Fibroblast of lung (primary cell): ENCODE data around the gene PSMD1. TPM values are rescaled to one million over a fixed set of nuclear protein-coding genes. Genes with fewer than 3 reads are reported as not detected.

Experiments
- DNase-seq, 2 donors: peaks; one replicate each; pipeline versions ENCODE4 v3.0.0 to v3.0.0-alpha.2; 2010; ENCODE audit warnings: low read depth in 2 of 2
- H2AFZ ChIP-seq: 2 replicates; pipeline ENCODE4 v1.5.1; 2012; ENCODE audit warnings: low read length, control low read depth, inconsistent platforms
- H3K27ac ChIP-seq: 2 replicates; pipeline ENCODE4 v1.5.1; 2011; ENCODE audit warnings: low read length, control low read depth; ENCODE audit not compliant: insufficient read depth
- H3K27me3 ChIP-seq: 2 replicates; pipeline ENCODE4 v1.5.1; 2011; ENCODE audit warnings: mild to moderate bottlenecking, low read length; ENCODE audit not compliant: control insufficient read depth, insufficient read depth
- H3K36me3 ChIP-seq: 2 replicates; pipeline ENCODE4 v1.5.1; 2011; ENCODE audit warnings: low read length; ENCODE audit not compliant: control insufficient read depth, insufficient read depth
- H3K4me1 ChIP-seq: 2 replicates; pipeline ENCODE4 v1.5.1; 2011; ENCODE audit warnings: low read length; ENCODE audit not compliant: control insufficient read depth, insufficient read depth; ENCODE audit errors: extremely low read depth
- H3K4me2 ChIP-seq: 2 replicates; pipeline ENCODE4 v1.5.1; 2011; ENCODE audit warnings: low read length, control low read depth; ENCODE audit not compliant: insufficient read depth; ENCODE audit errors: extremely low read depth
- H3K4me3 ChIP-seq, 4 experiments: fragments of 200-600 bp in 1 of 4; sonication (generic) in 1 of 4; replicated peaks in 1 of 4; 2 replicates each; pipeline ENCODE4 v1.5.1; 2011 to 2016; ENCODE audit warnings: low read length in 4 of 4, low read depth in 3 of 4, mild to moderate bottlenecking in 3 of 4, control low read depth in 2 of 4, inconsistent platforms in 1 of 4, mixed read lengths in 1 of 4; ENCODE audit not compliant: insufficient read depth in 1 of 4; ENCODE audit errors: control extremely low read depth in 1 of 4
- H3K79me2 ChIP-seq: 2 replicates; pipeline ENCODE4 v1.5.1; 2012; ENCODE audit warnings: mild to moderate bottlenecking, low read length, inconsistent platforms; ENCODE audit not compliant: control insufficient read depth, insufficient read depth
- H3K9ac ChIP-seq: 2 replicates; pipeline ENCODE4 v1.5.1; 2011; ENCODE audit warnings: mild to moderate bottlenecking, low read length, control low read depth; ENCODE audit not compliant: insufficient read depth
- H3K9me3 ChIP-seq: 2 replicates; pipeline ENCODE4 v1.5.1; 2012; ENCODE audit warnings: low read depth, low read length; ENCODE audit not compliant: control insufficient read depth, insufficient read depth
- H4K20me1 ChIP-seq: 2 replicates; pipeline ENCODE4 v1.5.1; 2011; ENCODE audit warnings: low read length; ENCODE audit not compliant: control insufficient read depth, insufficient read depth; ENCODE audit errors: extremely low read depth
- CTCF ChIP-seq, 2 donors: IDR thresholded peaks in 1 of 2; conservative IDR thresholded peaks in 1 of 2; 1 replicate in 1 of 2; 2 replicates in 1 of 2; pipeline ENCODE4 v1.5.1; 2011 to 2012; ENCODE audit warnings: low read length in 2 of 2, control low read depth in 1 of 2, inconsistent platforms in 1 of 2, low read depth in 1 of 2, mild to moderate bottlenecking in 1 of 2
- EZH2 ChIP-seq: IDR thresholded peaks from 2 replicates; pipeline ENCODE4 v1.5.1; 2012; ENCODE audit warnings: low read length, control low read depth, mild to moderate bottlenecking; ENCODE audit errors: missing control alignments
- polyA plus RNA-seq, 2 donors: library from polyadenylated mRNA; depleted of rRNA in 1 of 2; stranded (reverse) in 1 of 2; unstranded in 1 of 2; fragments of >200 nt; gene quantifications; 2 replicates each; pipeline ENCODE4 v1.2.1, GENCODE V29; 2011 to 2012; ENCODE audit warnings: missing spikeins in 1 of 2
- total RNA-seq: library from RNA; depleted of rRNA; stranded (reverse); fragments of >200 nt; gene quantifications from 2 replicates; pipeline ENCODE4 v1.2.1, GENCODE V29; 2014

The PSMD1 gene
- total and polyA plus RNA-seq, 2 donors (not counting 1 experiment from before 2014, with no cell fraction given), result 125 to 144 TPM

GRCh38 chr2:231168460-231169139 lies 111.9 kb downstream of the PSMD1 start:
- H3K4me2 ChIP-seq, result no peak overlapping the region
- H3K27ac ChIP-seq, result peak overlapping the region; percentile 53
- H3K79me2 ChIP-seq, result no peaks in the 10 kb centered on the region
- no peaks in the 10 kb centered on the region for H4K20me1 ChIP-seq
- no peak overlapping the region for H2AFZ ChIP-seq
- no peaks in the 10 kb centered on the region for H3K9me3 ChIP-seq
- no peak overlapping the region for H3K4me3 ChIP-seq
- H3K4me1 ChIP-seq, result peaks cover 5% of the 10 kb centered on the region
- peaks cover 6% of the 10 kb centered on the region for H3K36me3 ChIP-seq
- no peak for DNase-seq
- no peak for TF ChIP-seq EZH2
- no peak for TF ChIP-seq CTCF (conservative IDR thresholded peaks at IDR 0.05 in 1 of 2, IDR thresholded peaks at IDR 0.05 in 1 of 2; ENCODE audit: low read depth in 1 of 2, low read length in 2 of 2)
- H3K9ac ChIP-seq, result no peak overlapping the region
- H3K27me3 ChIP-seq, result no peaks in the 10 kb centered on the region

- Histone ChIP-seq H3K27me3 (no peaks in the 10 kb centered on the region), H3K4me3 (no peak overlapping the region), H3K9ac (no peak overlapping the region), H3K9me3 (no peaks in the 10 kb centered on the region), H3K79me2 (no peaks in the 10 kb centered on the region), H3K36me3 (peaks cover 6% of the 10 kb centered on the region), H3K27ac (peak overlapping the region; percentile 53), H4K20me1 (no peaks in the 10 kb centered on the region), H3K4me2 (no peak overlapping the region), H2AFZ (no peak overlapping the region), H3K4me1 (peaks cover 5% of the 10 kb centered on the region)
- no peak for DNase-seq
- TF ChIP-seq EZH2 (no peak), CTCF (conservative IDR thresholded peaks at IDR 0.05 in 1 of 2, IDR thresholded peaks at IDR 0.05 in 1 of 2; ENCODE audit: low read depth in 1 of 2, low read length in 2 of 2) (no peak)
These were observed 112.8 kb downstream of the PSMD1 start for GRCh38 chr2:231169488-231169887.

GRCh38 chr2:231170055-231170454 lies 113.4 kb downstream of the PSMD1 start:
- no peaks in the 10 kb centered on the region for H4K20me1 ChIP-seq
- H3K27me3 ChIP-seq, result no peaks in the 10 kb centered on the region
- no peak overlapping the region for H3K9ac ChIP-seq
- H3K79me2 ChIP-seq, result no peaks in the 10 kb centered on the region
- no peak for DNase-seq
- H3K36me3 ChIP-seq, result peaks cover 6% of the 10 kb centered on the region
- H3K9me3 ChIP-seq, result no peaks in the 10 kb centered on the region
- H3K4me2 ChIP-seq, result no peak overlapping the region
- H3K4me3 ChIP-seq, result no peak overlapping the region
- peaks cover 5% of the 10 kb centered on the region for H3K4me1 ChIP-seq
- TF ChIP-seq EZH2 (no peak), CTCF (conservative IDR thresholded peaks at IDR 0.05 in 1 of 2, IDR thresholded peaks at IDR 0.05 in 1 of 2; ENCODE audit: low read depth in 1 of 2, low read length in 2 of 2) (no peak)
- H2AFZ ChIP-seq, result no peak overlapping the region
- H3K27ac ChIP-seq, result peak overlapping the region; percentile 50
